Osteoblast (primary cell): ENCODE measurements around the gene SIX2. TPM values are rescaled to one million over a fixed set of nuclear protein-coding genes. Genes with fewer than 3 reads are reported as not detected.

Source experiments
- DNase-seq: peaks from one replicate; pipeline ENCODE4 v3.0.0; 2011; ENCODE audit warnings: low spot score, mixed read lengths; ENCODE audit not compliant: insufficient read length; ENCODE audit errors: missing footprints
- H2AFZ ChIP-seq: 2 replicates; pipeline ENCODE4 v1.6.0; 2011; ENCODE audit warnings: mild to moderate bottlenecking, low read length
- H3K27ac ChIP-seq: 2 replicates; pipeline ENCODE4 v1.5.1; 2011; ENCODE audit warnings: mild to moderate bottlenecking, low read depth, low read length, moderate library complexity
- H3K27me3 ChIP-seq: 2 replicates; pipeline ENCODE4 v1.6.0; 2012; ENCODE audit warnings: mild to moderate bottlenecking, control low read depth, inconsistent platforms, low read length, moderate library complexity; ENCODE audit not compliant: insufficient read depth
- H3K36me3 ChIP-seq: 2 replicates; pipeline ENCODE4 v1.5.1; 2011; ENCODE audit warnings: mild to moderate bottlenecking, low read length, control low read depth, moderate library complexity; ENCODE audit not compliant: insufficient read depth
- H3K4me1 ChIP-seq: 2 replicates; pipeline ENCODE4 v1.5.1; 2011; ENCODE audit warnings: mild to moderate bottlenecking, low read length, control low read depth, moderate library complexity; ENCODE audit not compliant: insufficient read depth
- H3K4me2 ChIP-seq: 2 replicates; pipeline ENCODE4 v1.6.0; 2011; ENCODE audit warnings: mild to moderate bottlenecking, low read length; ENCODE audit not compliant: insufficient read depth
- H3K4me3 ChIP-seq: fragments of 200-600 bp; sonication (generic); 3 replicates; pipeline ENCODE4 v1.5.1; 2012; ENCODE audit warnings: mild to moderate bottlenecking, low read length, inconsistent platforms; ENCODE audit not compliant: insufficient read depth
- H3K79me2 ChIP-seq: 2 replicates; pipeline ENCODE4 v1.6.0; 2012; ENCODE audit warnings: mild to moderate bottlenecking, low read length, control low read depth, inconsistent platforms; ENCODE audit not compliant: insufficient read depth
- H3K9me3 ChIP-seq: 2 replicates; pipeline ENCODE4 v1.5.1; 2011; ENCODE audit warnings: low read depth, low read length, control low read depth
- H4K20me1 ChIP-seq: 2 replicates; pipeline ENCODE4 v1.6.0; 2012; ENCODE audit warnings: mild to moderate bottlenecking, low read length, control low read depth; ENCODE audit not compliant: insufficient read depth
- CTCF ChIP-seq: IDR thresholded peaks from 2 replicates; pipeline ENCODE4 v1.5.1; 2011; ENCODE audit warnings: mild to moderate bottlenecking, low read depth, low read length, moderate library complexity; ENCODE audit errors: extremely low read depth
- total RNA-seq: library from RNA; depleted of rRNA; stranded (reverse); fragments of >200 nt; gene quantifications from 2 replicates; pipeline ENCODE4 v1.2.3, GENCODE V29; 2012

The SIX2 gene
- total RNA-seq, 1 donor, result 14.8 TPM

- no peak overlapping the region for H3K27ac ChIP-seq
- DNase-seq, result peak; percentile 89
- peaks cover 8% of the 10 kb centered on the region for H3K79me2 ChIP-seq
- H3K4me3 ChIP-seq, result peak overlapping the region; percentile 61
- peaks cover 3% of the 10 kb centered on the region for H4K20me1 ChIP-seq
- peak overlapping the region; percentile 87 for H2AFZ ChIP-seq
- H3K9me3 ChIP-seq, result no peaks in the 10 kb centered on the region
- H3K4me2 ChIP-seq, result peak overlapping the region; percentile 73
- no peaks in the 10 kb centered on the region for H3K4me1 ChIP-seq
- TF ChIP-seq CTCF, result no peak
- H3K27me3 ChIP-seq, result peaks cover 9% of the 10 kb centered on the region
- peaks cover 2% of the 10 kb centered on the region for H3K36me3 ChIP-seq
Observed at GRCh38 chr2:45000921-45001868, 8.1 kb downstream of the SIX2 start.

GRCh38 chr2:45000341-45000901 is 8.8 kb downstream of the SIX2 start:
- no peaks in the 10 kb centered on the region for H3K36me3 ChIP-seq
- no peak overlapping the region for H3K27ac ChIP-seq
- H3K27me3 ChIP-seq, result peaks cover 16% of the 10 kb centered on the region
- H4K20me1 ChIP-seq, result no peaks in the 10 kb centered on the region
- no peak overlapping the region for H3K4me2 ChIP-seq
- no peak for DNase-seq
- TF ChIP-seq CTCF, result no peak
- no peak overlapping the region for H2AFZ ChIP-seq
- H3K4me1 ChIP-seq, result no peaks in the 10 kb centered on the region
- peaks cover under 1% of the 10 kb centered on the region for H3K79me2 ChIP-seq
- H3K9me3 ChIP-seq, result no peaks in the 10 kb centered on the region
- H3K4me3 ChIP-seq, result no peak overlapping the region

- no peaks in the 10 kb centered on the region for H3K36me3 ChIP-seq
- no peak overlapping the region for H3K4me2 ChIP-seq
- DNase-seq, result no peak
- no peaks in the 10 kb centered on the region for H4K20me1 ChIP-seq
- no peak for TF ChIP-seq CTCF
- H3K4me3 ChIP-seq, result no peak overlapping the region
- no peaks in the 10 kb centered on the region for H3K79me2 ChIP-seq
- peaks cover 25% of the 10 kb centered on the region for H3K27me3 ChIP-seq
- H3K4me1 ChIP-seq, result no peaks in the 10 kb centered on the region
- H3K27ac ChIP-seq, result no peak overlapping the region
- no peaks in the 10 kb centered on the region for H3K9me3 ChIP-seq
- H2AFZ ChIP-seq, result no peak overlapping the region
Observed at GRCh38 chr2:44999540-44999939, 9.7 kb downstream of the SIX2 start.

GRCh38 chr2:44997963-44998362 is 11.3 kb downstream of the SIX2 start:
- no peak overlapping the region for H3K4me3 ChIP-seq

More at GRCh38 chr2:44997963-44998362, 11.3 kb downstream of the SIX2 start:
- no peak for DNase-seq
- H3K36me3 ChIP-seq, result no peaks in the 10 kb centered on the region
- H2AFZ ChIP-seq, result no peak overlapping the region
- no peaks in the 10 kb centered on the region for H3K4me1 ChIP-seq
- no peaks in the 10 kb centered on the region for H3K79me2 ChIP-seq
- no peaks in the 10 kb centered on the region for H3K9me3 ChIP-seq
- H4K20me1 ChIP-seq, result no peaks in the 10 kb centered on the region
- no peak for TF ChIP-seq CTCF
- H3K27me3 ChIP-seq, result peaks cover 36% of the 10 kb centered on the region
- no peak overlapping the region for H3K4me2 ChIP-seq
- no peak overlapping the region for H3K27ac ChIP-seq
